22Rv1 (cell line): ENCODE results near the gene NPL.

ENCODE experiments used
- CTCF ChIP-seq: fragments of 450-650 bp; IDR thresholded peaks from 2 replicates; pipeline ENCODE4 v1.5.1; 2017; ENCODE audit warnings: mild to moderate bottlenecking
- ZFX ChIP-seq: fragments of 450-650 bp; IDR thresholded peaks from 2 replicates; pipeline ENCODE4 v1.6.1; 2017; ENCODE audit warnings: antibody characterized with exemption, borderline replicate concordance

GRCh38 chr1:182850319-182850718, 60.7 kb downstream of the NPL start:
- TF ChIP-seq CTCF (no peak), ZFX (no peak)
